Activated T-helper 1 cell treated with anti-CD3 and anti-CD28 coated beads, Interleukin-12 subunit alpha, Interleukin-12 subunit beta, Interleukin-2, Interleukin-4 antibody, amounts not matched to agents 30 ng/mL and 10 ng/mL and 1 ng/mL, durations not matched to agents 14 hours and 24 hours and 36 hours (primary cell): ENCODE measurements around the gene FUZ. TPM values are rescaled to one million over a fixed set of nuclear protein-coding genes. Genes with fewer than 3 reads are reported as not detected.

ENCODE experiments used
- DNase-seq: peaks from one replicate; pipeline ENCODE4 v3.0.0; 2021; ENCODE audit warnings: low spot score
- H3K27ac Mint-ChIP-seq: one replicate; pipeline ENCODE4 v1.8.0; 2021; ENCODE audit warnings: mild to moderate bottlenecking, mixed read lengths
- H3K27me3 Mint-ChIP-seq: one replicate; pipeline ENCODE4 v1.8.0; 2022; ENCODE audit warnings: mild to moderate bottlenecking, moderate library complexity, mixed read lengths; ENCODE audit not compliant: insufficient read depth
- H3K36me3 Mint-ChIP-seq: one replicate; pipeline ENCODE4 v1.8.0; 2021; ENCODE audit warnings: low read depth, mixed read lengths
- H3K4me1 Mint-ChIP-seq: one replicate; pipeline ENCODE4 v1.8.0; 2021; ENCODE audit warnings: low read depth, mixed read lengths
- H3K4me3 Mint-ChIP-seq: one replicate; pipeline ENCODE4 v1.8.0; 2021; ENCODE audit warnings: mild to moderate bottlenecking, moderate library complexity, mixed read lengths
- H3K9me3 Mint-ChIP-seq: one replicate; pipeline ENCODE4 v1.8.0; 2021; ENCODE audit warnings: mixed read lengths
- intact Hi-C: fragments of 100-400 bp; cut with micrococcal nuclease; formaldehyde crosslinking; loops from one replicate; pipeline ENCODE4 v1.15.1; 2024
- total RNA-seq: library from RNA; stranded (reverse); gene quantifications from 2 replicates; pipeline ENCODE4 v1.2.3, GENCODE V29; 2022

Gene FUZ
- total RNA-seq, 1 donor from 2014 or later = 14.0 TPM

GRCh38 chr19:49772850-49773432 lies 40.2 kb downstream of the FUZ start:
- no peaks in the 10 kb centered on the region for H3K9me3 Mint-ChIP-seq
- H3K27ac Mint-ChIP-seq = no peak overlapping the region
- intact Hi-C loops = no loop called here
- H3K27me3 Mint-ChIP-seq = no peaks in the 10 kb centered on the region
- H3K4me1 Mint-ChIP-seq = peaks cover 9% of the 10 kb centered on the region
- peaks cover 6% of the 10 kb centered on the region for H3K36me3 Mint-ChIP-seq
- DNase-seq = no peak
- no peak overlapping the region for H3K4me3 Mint-ChIP-seq

GRCh38 chr19:49771674-49772139 lies 41.4 kb downstream of the FUZ start:
- no peak overlapping the region for H3K4me3 Mint-ChIP-seq
- peaks cover 6% of the 10 kb centered on the region for H3K36me3 Mint-ChIP-seq
- intact Hi-C loops = no loop called here
- no peak for DNase-seq
- H3K27me3 Mint-ChIP-seq = no peaks in the 10 kb centered on the region
- H3K4me1 Mint-ChIP-seq = peaks cover 16% of the 10 kb centered on the region
- no peak overlapping the region for H3K27ac Mint-ChIP-seq
- no peaks in the 10 kb centered on the region for H3K9me3 Mint-ChIP-seq

GRCh38 chr19:49770529-49770928 lies 42.6 kb downstream of the FUZ start:
- H3K9me3 Mint-ChIP-seq = no peaks in the 10 kb centered on the region
- DNase-seq = no peak
- no peak overlapping the region for H3K4me3 Mint-ChIP-seq
- no peak overlapping the region for H3K27ac Mint-ChIP-seq
- H3K27me3 Mint-ChIP-seq = no peaks in the 10 kb centered on the region
- peaks cover 24% of the 10 kb centered on the region for H3K4me1 Mint-ChIP-seq
- intact Hi-C loops = no loop called here
- H3K36me3 Mint-ChIP-seq = peaks cover 6% of the 10 kb centered on the region

- peaks cover 6% of the 10 kb centered on the region for H3K36me3 Mint-ChIP-seq
- intact Hi-C loops = loop anchor here (5.0 kb wide), 1 partner anchor 326 kb away; the partner anchor contains the start of gene SLC17A7
Measured at GRCh38 chr19:49767967-49768581, 45.0 kb downstream of the FUZ start.

GRCh38 chr19:49767381-49767780 lies 45.7 kb downstream of the FUZ start:
- peaks cover 24% of the 10 kb centered on the region for H3K4me1 Mint-ChIP-seq
- no peaks in the 10 kb centered on the region for H3K9me3 Mint-ChIP-seq
- H3K27ac Mint-ChIP-seq = peak overlapping the region; percentile 54
- peaks cover 3% of the 10 kb centered on the region for H3K36me3 Mint-ChIP-seq
- no peak for DNase-seq
- intact Hi-C loops = loop anchor here (5.0 kb wide), 1 partner anchor 325 kb away; the partner anchor contains the start of gene SLC17A7
- H3K4me3 Mint-ChIP-seq = peak overlapping the region; percentile 97
- no peaks in the 10 kb centered on the region for H3K27me3 Mint-ChIP-seq

More at GRCh38 chr19:49767967-49768581, 45.0 kb downstream of the FUZ start:
- no peak for DNase-seq
- H3K4me3 Mint-ChIP-seq = peak overlapping the region; percentile 97
- no peaks in the 10 kb centered on the region for H3K27me3 Mint-ChIP-seq
- H3K4me1 Mint-ChIP-seq = peaks cover 24% of the 10 kb centered on the region
- peak overlapping the region; percentile 54 for H3K27ac Mint-ChIP-seq
- no peaks in the 10 kb centered on the region for H3K9me3 Mint-ChIP-seq

GRCh38 chr19:49766930-49767299 lies 46.2 kb downstream of the FUZ start, which contains the start of gene AP2A1:
AP2A1 (plus strand) TSS chr19:49767001; CDS start chr19:49767134, 133 bp downstream.
- intact Hi-C loops = loop anchor here (1.0 to 5.0 kb wide), 12 partner anchors 41 to 325 kb away; partner anchors contain the start of genes FUZ, MED25, RRAS and SLC17A7
- Mint-ChIP-seq H3K36me3 (peaks cover 3% of the 10 kb centered on the region), H3K27me3 (no peaks in the 10 kb centered on the region), H3K4me3 (peak within 1 kb of the TSS; percentile 97), H3K9me3 (no peaks in the 10 kb centered on the region), H3K4me1 (peaks cover 24% of the 10 kb centered on the region), H3K27ac (peak within 1 kb of the TSS; percentile 91)
- no peak for DNase-seq

GRCh38 chr19:49766007-49766929 lies 46.8 kb downstream of the FUZ start:
- H3K36me3 Mint-ChIP-seq = peaks cover 3% of the 10 kb centered on the region
- intact Hi-C loops = loop anchor here (1.0 to 5.0 kb wide), 12 partner anchors 42 to 324 kb away; partner anchors contain the start of genes FUZ, MED25, RRAS and SLC17A7
- DNase-seq = peak; percentile 99
- peak overlapping the region; percentile 91 for H3K27ac Mint-ChIP-seq
- H3K4me1 Mint-ChIP-seq = peaks cover 24% of the 10 kb centered on the region
- peak overlapping the region; percentile 89 for H3K4me3 Mint-ChIP-seq
- H3K9me3 Mint-ChIP-seq = no peaks in the 10 kb centered on the region
- no peaks in the 10 kb centered on the region for H3K27me3 Mint-ChIP-seq

- no peak overlapping the region for H3K27ac Mint-ChIP-seq
- no peak for DNase-seq
- no peaks in the 10 kb centered on the region for H3K9me3 Mint-ChIP-seq
- peaks cover 3% of the 10 kb centered on the region for H3K36me3 Mint-ChIP-seq
- peaks cover 24% of the 10 kb centered on the region for H3K4me1 Mint-ChIP-seq
- H3K27me3 Mint-ChIP-seq = peaks cover 1% of the 10 kb centered on the region
- intact Hi-C loops = no loop called here
- H3K4me3 Mint-ChIP-seq = peak overlapping the region; percentile 57
Measured at GRCh38 chr19:49764341-49764740, 48.8 kb downstream of the FUZ start.

GRCh38 chr19:49763230-49763629 lies 49.9 kb downstream of the FUZ start, which contains the start of gene TSKS:
TSKS (minus strand) TSS chr19:49763306; CDS start chr19:49763247, 59 bp downstream.
- Mint-ChIP-seq H3K9me3 (no peaks in the 10 kb centered on the region), H3K27ac (peak within 1 kb of the TSS; percentile 73), H3K27me3 (peaks cover 2% of the 10 kb centered on the region), H3K36me3 (no peaks in the 10 kb centered on the region), H3K4me3 (no peak within 1 kb of the TSS), H3K4me1 (peaks cover 19% of the 10 kb centered on the region)
- no peak for DNase-seq
- intact Hi-C loops = no loop called here

- no peaks in the 10 kb centered on the region for H3K36me3 Mint-ChIP-seq
- no peaks in the 10 kb centered on the region for H3K9me3 Mint-ChIP-seq
- peak; percentile 5 for DNase-seq
- intact Hi-C loops = no loop called here
- peak overlapping the region; percentile 73 for H3K27ac Mint-ChIP-seq
- H3K4me3 Mint-ChIP-seq = peak overlapping the region; percentile 46
- H3K27me3 Mint-ChIP-seq = peaks cover 2% of the 10 kb centered on the region
- H3K4me1 Mint-ChIP-seq = peaks cover 8% of the 10 kb centered on the region
Measured at GRCh38 chr19:49761625-49762311, 51.3 kb downstream of the FUZ start.

GRCh38 chr19:49761249-49761624 lies 51.9 kb downstream of the FUZ start:
- Mint-ChIP-seq H3K4me1 (peaks cover 8% of the 10 kb centered on the region), H3K27me3 (peaks cover 2% of the 10 kb centered on the region), H3K9me3 (peaks cover 2% of the 10 kb centered on the region), H3K4me3 (no peak overlapping the region), H3K27ac (no peak overlapping the region), H3K36me3 (no peaks in the 10 kb centered on the region)
- DNase-seq = no peak
- intact Hi-C loops = no loop called here

GRCh38 chr19:49758292-49758691 lies 54.8 kb downstream of the FUZ start:
- Mint-ChIP-seq H3K36me3 (no peaks in the 10 kb centered on the region), H3K27me3 (peaks cover 3% of the 10 kb centered on the region), H3K4me3 (no peak overlapping the region), H3K27ac (no peak overlapping the region), H3K9me3 (peaks cover 10% of the 10 kb centered on the region), H3K4me1 (no peaks in the 10 kb centered on the region)
- intact Hi-C loops = no loop called here
- DNase-seq = no peak
